ENCODE measurements around the gene KRT79.

GRCh38 chr12:52850681-52851080 is 16.6 kb upstream of the KRT79 start:
- TF ChIP-seq POLR2A (IDR thresholded peaks at IDR 0.05; ENCODE audit: low read depth) (no peak), CTCF (IDR thresholded peaks at IDR 0.05) (no peak)
